GM12872 (cell line): ENCODE results near the gene B3GAT1.

ENCODE experiments used
- TF ChIP-seq, protein P1 (sequence below): IDR thresholded peaks from 3 replicates; pipeline ENCODE4 v1.5.1; 2011; ENCODE audit warnings: low read depth, mild to moderate bottlenecking, low read length, moderate library complexity; ENCODE audit not compliant: insufficient read depth

B3GAT1 gene

DNA sequence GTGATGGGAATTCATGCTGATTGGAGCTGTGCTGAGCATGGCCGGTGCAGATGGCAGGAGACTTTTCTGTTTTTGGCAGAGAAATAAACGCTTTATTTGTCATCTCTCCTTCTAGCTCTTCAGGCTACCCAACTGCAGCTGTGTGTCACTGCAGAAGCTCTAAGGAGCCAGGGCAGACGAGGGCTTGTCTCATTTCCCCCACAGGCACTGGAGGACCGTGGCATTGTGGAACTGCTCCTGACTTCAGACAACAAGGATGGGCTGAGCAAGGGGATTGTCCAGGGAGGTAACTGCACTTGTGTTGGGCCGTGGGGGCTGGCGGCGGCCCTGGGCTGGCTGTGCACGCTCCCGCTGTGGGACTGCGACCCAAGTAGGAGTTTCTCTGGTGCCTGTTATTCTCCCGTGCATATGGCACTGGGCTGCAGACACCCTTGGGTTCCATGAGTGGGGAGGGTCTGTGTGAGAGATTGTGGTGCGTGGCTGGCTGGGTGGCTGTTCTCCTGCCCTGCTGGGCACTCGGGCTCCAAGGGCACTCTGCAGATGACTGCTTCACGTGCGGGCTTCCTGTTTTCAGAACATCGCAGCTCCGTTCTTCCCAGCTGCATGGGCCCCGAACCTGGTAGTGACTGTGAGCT is 53.1 kb downstream of the B3GAT1 start:
- TF ChIP-seq, protein P1, sequence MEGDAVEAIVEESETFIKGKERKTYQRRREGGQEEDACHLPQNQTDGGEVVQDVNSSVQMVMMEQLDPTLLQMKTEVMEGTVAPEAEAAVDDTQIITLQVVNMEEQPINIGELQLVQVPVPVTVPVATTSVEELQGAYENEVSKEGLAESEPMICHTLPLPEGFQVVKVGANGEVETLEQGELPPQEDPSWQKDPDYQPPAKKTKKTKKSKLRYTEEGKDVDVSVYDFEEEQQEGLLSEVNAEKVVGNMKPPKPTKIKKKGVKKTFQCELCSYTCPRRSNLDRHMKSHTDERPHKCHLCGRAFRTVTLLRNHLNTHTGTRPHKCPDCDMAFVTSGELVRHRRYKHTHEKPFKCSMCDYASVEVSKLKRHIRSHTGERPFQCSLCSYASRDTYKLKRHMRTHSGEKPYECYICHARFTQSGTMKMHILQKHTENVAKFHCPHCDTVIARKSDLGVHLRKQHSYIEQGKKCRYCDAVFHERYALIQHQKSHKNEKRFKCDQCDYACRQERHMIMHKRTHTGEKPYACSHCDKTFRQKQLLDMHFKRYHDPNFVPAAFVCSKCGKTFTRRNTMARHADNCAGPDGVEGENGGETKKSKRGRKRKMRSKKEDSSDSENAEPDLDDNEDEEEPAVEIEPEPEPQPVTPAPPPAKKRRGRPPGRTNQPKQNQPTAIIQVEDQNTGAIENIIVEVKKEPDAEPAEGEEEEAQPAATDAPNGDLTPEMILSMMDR, result no peak

DNA sequence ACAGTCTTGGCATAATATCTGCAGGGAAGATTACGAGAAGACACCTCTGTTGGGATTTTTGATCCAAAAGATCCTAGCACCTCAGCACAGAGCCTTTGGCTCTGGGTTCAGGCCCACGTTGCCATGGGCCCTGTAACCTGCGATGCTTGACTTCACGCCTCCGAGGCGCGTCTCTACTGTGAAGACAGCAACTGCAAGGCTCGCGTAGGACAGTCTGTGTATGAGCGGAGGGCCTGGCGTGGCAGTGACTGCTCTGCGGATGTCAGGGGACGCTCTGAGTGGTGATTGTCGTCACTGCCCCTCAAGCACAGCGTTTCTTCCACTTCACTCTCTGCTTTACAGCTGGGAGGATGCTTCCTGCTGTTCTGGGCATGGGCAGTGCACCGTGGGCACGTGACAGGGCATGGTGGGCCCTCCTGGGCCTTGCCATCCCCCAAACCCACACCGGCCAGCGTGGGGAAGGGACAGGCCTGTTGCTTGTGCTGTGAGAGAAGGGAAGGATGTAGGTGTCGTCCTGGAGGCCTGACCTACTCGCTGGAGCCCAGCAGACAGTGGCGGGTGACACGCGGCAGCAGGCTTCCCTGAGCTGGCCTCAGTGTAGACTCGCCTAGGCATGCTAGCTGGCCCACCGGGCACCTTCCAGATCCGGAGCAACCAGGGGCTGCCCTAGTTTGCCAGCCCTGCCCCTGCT is 53.7 kb downstream of the B3GAT1 start:
- TF ChIP-seq, protein P1, result no peak

DNA sequence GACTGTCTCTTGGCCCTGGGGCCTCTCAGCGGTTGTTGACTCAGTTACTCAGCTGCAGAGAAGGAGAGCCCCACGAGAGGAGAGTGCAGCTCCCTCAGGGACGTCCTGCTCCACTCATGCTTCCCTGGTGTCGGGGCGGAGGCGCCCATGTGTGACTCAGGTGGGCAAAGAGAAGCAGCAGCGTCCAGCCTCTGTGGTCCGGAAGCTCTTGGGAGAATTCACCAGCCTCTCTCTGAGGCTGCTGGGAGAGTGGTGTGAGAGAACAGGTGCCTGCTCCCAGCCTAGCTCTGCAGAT is 54.5 kb downstream of the B3GAT1 start:
- TF ChIP-seq, protein P1, result no peak

- TF ChIP-seq, protein P1, result no peak
These were observed 55.1 kb downstream of the B3GAT1 start for GRCh38 chr11:134356656-134357544.

GRCh38 chr11:134355656-134356055 is 56.4 kb downstream of the B3GAT1 start:
- TF ChIP-seq, protein P1, result no peak

- TF ChIP-seq, protein P1, result no peak
These were observed 56.9 kb downstream of the B3GAT1 start for GRCh38 chr11:134355136-134355535.

DNA sequence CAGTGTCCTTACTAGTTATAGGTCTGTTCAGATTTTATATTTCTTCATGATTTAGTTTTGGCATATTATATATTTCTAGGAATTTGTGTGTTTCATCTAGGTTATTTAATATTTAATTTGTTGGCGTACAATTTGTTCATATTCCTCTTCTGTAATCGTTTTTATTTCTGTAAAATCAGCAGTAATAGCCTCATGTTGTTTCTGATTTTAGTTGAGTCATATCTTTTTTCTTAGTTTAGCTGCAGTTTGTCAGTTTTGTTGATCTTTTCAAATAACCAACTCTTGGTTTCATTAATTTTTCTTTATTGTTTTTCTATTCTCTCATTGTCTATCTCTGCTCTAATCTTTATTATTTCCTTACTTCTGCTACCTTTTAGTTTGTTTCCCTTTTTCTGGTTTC is 59.9 kb downstream of the B3GAT1 start:
- TF ChIP-seq, protein P1, result no peak
